Measurements from ENCODE around the gene CALN1.

The CALN1 gene

GRCh38 chr7:72053292-72053691, 358.8 kb downstream of the CALN1 start:
- no peak for DNase-seq (ENCODE audit: extremely low read depth, low read depth)
- no peak overlapping the region for H3K4me3 ChIP-seq (replicated peaks; ENCODE audit: low read depth, low read length)
- TF ChIP-seq, protein P1, sequence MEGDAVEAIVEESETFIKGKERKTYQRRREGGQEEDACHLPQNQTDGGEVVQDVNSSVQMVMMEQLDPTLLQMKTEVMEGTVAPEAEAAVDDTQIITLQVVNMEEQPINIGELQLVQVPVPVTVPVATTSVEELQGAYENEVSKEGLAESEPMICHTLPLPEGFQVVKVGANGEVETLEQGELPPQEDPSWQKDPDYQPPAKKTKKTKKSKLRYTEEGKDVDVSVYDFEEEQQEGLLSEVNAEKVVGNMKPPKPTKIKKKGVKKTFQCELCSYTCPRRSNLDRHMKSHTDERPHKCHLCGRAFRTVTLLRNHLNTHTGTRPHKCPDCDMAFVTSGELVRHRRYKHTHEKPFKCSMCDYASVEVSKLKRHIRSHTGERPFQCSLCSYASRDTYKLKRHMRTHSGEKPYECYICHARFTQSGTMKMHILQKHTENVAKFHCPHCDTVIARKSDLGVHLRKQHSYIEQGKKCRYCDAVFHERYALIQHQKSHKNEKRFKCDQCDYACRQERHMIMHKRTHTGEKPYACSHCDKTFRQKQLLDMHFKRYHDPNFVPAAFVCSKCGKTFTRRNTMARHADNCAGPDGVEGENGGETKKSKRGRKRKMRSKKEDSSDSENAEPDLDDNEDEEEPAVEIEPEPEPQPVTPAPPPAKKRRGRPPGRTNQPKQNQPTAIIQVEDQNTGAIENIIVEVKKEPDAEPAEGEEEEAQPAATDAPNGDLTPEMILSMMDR (IDR thresholded peaks at IDR 0.05; ENCODE audit: low read depth, low read length, missing control alignments) = no peak

DNA sequence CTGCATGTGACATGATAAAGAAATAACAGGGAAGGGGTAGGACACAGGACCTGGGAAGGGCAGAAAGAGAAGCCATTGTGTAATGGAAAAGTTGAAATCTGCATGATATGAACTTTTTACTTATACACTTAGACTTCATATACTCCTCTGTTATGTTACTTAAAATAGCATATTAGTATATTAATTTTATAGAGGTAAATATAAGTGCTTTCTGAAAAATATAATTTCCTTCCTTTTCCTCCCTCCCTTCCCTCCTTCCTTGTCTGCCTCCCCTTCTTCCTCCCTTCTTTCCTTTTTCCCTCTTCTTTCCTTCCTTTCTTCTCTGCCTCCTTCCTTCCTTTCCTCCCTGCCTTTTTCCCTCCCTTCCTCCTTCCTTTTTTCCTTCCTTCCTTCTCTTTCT, 363.7 kb downstream of the CALN1 start:
- no peak for DNase-seq (ENCODE audit: extremely low read depth, low read depth)

DNA sequence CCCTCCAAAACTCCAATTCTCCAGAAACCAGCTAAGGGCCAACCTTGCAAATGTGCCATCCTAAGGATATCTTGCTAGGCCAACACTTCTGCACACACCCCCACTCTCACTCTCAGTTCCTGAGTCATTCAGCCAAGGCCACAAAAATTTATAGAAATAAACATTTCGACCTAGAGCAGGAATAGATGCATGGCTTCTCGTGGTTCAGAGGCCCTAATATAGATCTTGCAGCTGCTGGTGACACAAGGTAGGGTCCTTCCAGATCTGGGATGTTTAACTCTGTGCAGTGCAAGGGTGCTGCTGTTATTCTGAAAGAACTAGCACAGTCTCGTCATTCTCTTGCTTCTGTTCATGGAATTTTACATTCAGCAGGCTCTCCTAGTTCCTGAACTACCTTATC, 369.3 kb downstream of the CALN1 start:
- H3K4me3 ChIP-seq (replicated peaks; ENCODE audit: low read depth, low read length) = no peak overlapping the region
- TF ChIP-seq, protein P1 (IDR thresholded peaks at IDR 0.05; ENCODE audit: low read depth, low read length, missing control alignments) = no peak
- no peak for DNase-seq (ENCODE audit: extremely low read depth, low read depth)

More for the DNA sequence above, 363.7 kb downstream of the CALN1 start:
- TF ChIP-seq, protein P1 (IDR thresholded peaks at IDR 0.05; ENCODE audit: low read depth, low read length, missing control alignments) = no peak
- H3K4me3 ChIP-seq (replicated peaks; ENCODE audit: low read depth, low read length) = no peak overlapping the region

DNA sequence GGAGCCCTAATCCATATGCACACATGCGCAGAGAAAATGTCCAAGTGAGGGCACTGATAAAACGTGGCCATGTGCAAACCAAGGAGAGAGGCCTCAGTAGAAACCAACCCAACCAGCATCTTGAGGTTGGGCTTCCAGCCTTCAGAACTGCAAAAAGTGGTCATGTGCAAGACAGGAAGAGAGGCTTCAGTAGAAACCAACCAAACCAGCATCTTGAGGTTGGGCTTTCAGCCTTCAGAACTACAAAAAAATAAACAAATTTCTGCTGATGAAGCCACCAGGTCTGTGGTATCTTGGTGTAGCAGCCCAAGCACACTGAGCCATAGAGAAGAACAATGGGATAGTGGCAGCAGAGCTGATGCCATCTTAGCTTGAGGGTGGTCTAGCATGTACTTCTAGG, 371.5 kb downstream of the CALN1 start:
- TF ChIP-seq, protein P1 (IDR thresholded peaks at IDR 0.05; ENCODE audit: low read depth, low read length, missing control alignments) = no peak
- no peak overlapping the region for H3K4me3 ChIP-seq (replicated peaks; ENCODE audit: low read depth, low read length)
- no peak for DNase-seq (ENCODE audit: extremely low read depth, low read depth)

DNA sequence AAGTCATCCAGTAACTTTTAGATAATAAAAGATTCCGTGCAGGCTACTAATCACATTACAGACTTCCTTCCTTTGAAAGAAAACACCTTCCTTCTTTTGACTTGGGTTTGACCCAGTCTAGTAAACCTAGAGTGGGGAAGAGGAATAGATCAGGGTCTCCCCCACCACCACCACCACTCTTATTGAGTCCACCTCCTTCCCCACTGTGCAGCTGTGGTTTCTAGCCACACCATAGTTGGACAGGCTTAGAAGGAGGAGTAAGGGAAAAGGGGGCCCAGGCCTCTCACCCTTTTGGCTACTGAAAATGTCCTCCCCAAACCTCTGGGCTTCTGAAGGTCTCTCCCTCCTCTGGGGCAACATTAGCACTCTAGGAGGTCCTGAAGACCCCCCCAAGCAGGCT, 372.7 kb downstream of the CALN1 start:
- TF ChIP-seq, protein P1 (IDR thresholded peaks at IDR 0.05; ENCODE audit: low read depth, low read length, missing control alignments) = no peak
- no peak for DNase-seq (ENCODE audit: extremely low read depth, low read depth)
- no peak overlapping the region for H3K4me3 ChIP-seq (replicated peaks; ENCODE audit: low read depth, low read length)

DNA sequence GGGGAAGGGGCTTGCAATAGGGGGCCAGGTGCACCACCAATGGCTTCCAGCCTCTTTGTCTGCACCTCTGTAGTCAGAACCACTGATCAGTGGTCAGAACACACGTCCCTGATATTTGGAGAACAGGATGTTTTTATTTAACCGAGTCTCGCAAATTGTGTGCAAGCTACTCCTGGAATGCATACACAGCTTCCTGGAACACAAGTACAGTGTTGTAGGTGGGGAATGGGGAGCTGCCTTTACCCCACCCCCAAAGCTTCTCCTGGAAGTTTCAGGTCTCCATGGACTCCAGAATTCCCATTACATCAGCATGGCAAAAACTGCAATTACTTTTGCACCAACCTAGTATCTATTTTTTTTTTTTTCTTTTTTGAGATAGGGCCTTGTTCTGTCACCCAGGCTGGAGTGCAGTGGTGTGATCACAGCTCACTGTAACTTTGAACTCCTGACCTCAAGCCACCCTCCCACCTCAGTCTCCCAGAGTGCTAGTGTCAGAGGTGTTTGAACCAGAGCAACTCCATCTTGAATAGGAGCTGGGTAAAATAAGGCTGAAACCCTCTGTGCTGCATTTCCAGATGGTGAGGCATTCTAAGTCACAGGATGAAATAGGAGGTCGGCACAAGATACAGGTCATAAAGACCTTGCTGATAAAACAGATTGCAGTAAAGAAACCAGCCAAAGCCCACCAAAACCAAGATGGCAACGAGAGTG, 374.0 kb downstream of the CALN1 start:
- H3K4me3 ChIP-seq (replicated peaks; ENCODE audit: low read depth, low read length) = no peak overlapping the region
- DNase-seq (ENCODE audit: extremely low read depth, low read depth) = no peak

More for the DNA sequence above, 374.0 kb downstream of the CALN1 start:
- TF ChIP-seq, protein P1 (IDR thresholded peaks at IDR 0.05; ENCODE audit: low read depth, low read length, missing control alignments) = no peak
